K562 (cell line): ENCODE measurements around the gene MMD2. TPM values are rescaled to one million over a fixed set of nuclear protein-coding genes. Genes with fewer than 3 reads are reported as not detected.

Experiments used
- ATAC-seq: fragments of 200-7000 bp; cut with Tn5 transposase; 3 replicates; pipeline ENCODE4 v1.9.1; 2020; ENCODE audit warnings: moderate library complexity
- BruUV-seq: library from RNA; stranded (reverse); fragments of 400-500 nt; replicated peaks from 2 replicates; lab custom pipeline; 2021; lab: Mats Ljungman, UMichigan
- CTCF ChIA-PET: fragments of 300-600 bp; formaldehyde crosslinking; extraction: SDS; loops from one replicate; lab custom pipeline; 2021; ENCODE audit warnings: low intra/inter-chr PET ratio; lab: Yijun Ruan, JAX
- POLR2A ChIA-PET: fragments of 300-600, 350-650 bp; sonication (Branson Sonifier 250); formaldehyde crosslinking; extraction: SDS; loops from one replicate; lab custom pipeline; 2021; ENCODE audit warnings: antibody characterized with exemption, inconsistent platforms; lab: Yijun Ruan, JAX
- DNase-seq, 4 experiments: peaks; one replicate each; pipeline versions ENCODE4 v3.0.0 to v3.0.0-alpha.2; 2011 to 2018; ENCODE audit warnings: low spot score in 3 of 4, mixed read lengths in 3 of 4; ENCODE audit errors: extremely low read depth in 1 of 4
- FAIRE-seq: peaks from 2 replicates; lab custom pipeline; 2011; peaks lifted over from hg19 to GRCh38; lab: Jason Lieb, UNC
- H2AFZ ChIP-seq: 2 replicates; pipeline ENCODE4 v1.6.0; 2011; ENCODE audit warnings: low read depth, low read length, control low read depth, inconsistent platforms
- H3K27ac ChIP-seq: fragments of 200-600 bp; 3 replicates; pipeline ENCODE4 v1.8.0; 2011; ENCODE audit warnings: low read depth, mild to moderate bottlenecking, control low read depth, inconsistent platforms, low read length, moderate library complexity, mixed read lengths; ENCODE audit errors: extremely low read depth
- H3K27me3 ChIP-seq, 2 experiments: fragments of 300-600 bp in 1 of 2; 2 replicates in 1 of 2; 3 replicates in 1 of 2; pipeline versions ENCODE4 v1.6.0 to v1.8.0; 2011; ENCODE audit warnings: inconsistent platforms in 2 of 2, low read length in 2 of 2, mild to moderate bottlenecking in 1 of 2, mixed read lengths in 1 of 2, moderate library complexity in 1 of 2; ENCODE audit not compliant: control insufficient read depth in 2 of 2, insufficient read depth in 2 of 2
- H3K36me3 ChIP-seq: fragments of 300-600 bp; 3 replicates; pipeline ENCODE4 v1.8.0; 2011; ENCODE audit warnings: mild to moderate bottlenecking, low read length, inconsistent platforms; ENCODE audit not compliant: control insufficient read depth, insufficient read depth
- H3K4me1 ChIP-seq, 2 experiments: fragments of 200-600 bp in 1 of 2; replicated peaks in 1 of 2; 2 replicates in 1 of 2; 3 replicates in 1 of 2; pipeline versions ENCODE4 v1.5.1 to v1.8.0; 2011; ENCODE audit warnings: inconsistent platforms in 2 of 2, low read length in 2 of 2, mild to moderate bottlenecking in 1 of 2, mixed read lengths in 1 of 2, moderate library complexity in 1 of 2; ENCODE audit not compliant: control insufficient read depth in 2 of 2, insufficient read depth in 2 of 2
- H3K4me2 ChIP-seq: 2 replicates; pipeline ENCODE4 v1.6.1; 2011; ENCODE audit warnings: low read length, control low read depth, inconsistent platforms, mixed read lengths; ENCODE audit not compliant: insufficient read depth
- H3K4me3 ChIP-seq: fragments of 200-600 bp; sonication (generic), shearing (Covaris generic); 2 replicates; pipeline ENCODE4 v1.5.1; 2016; ENCODE audit warnings: control low read depth, inconsistent platforms
- H3K79me2 ChIP-seq: fragments of 200-600 bp; 3 replicates; pipeline ENCODE4 v1.8.0; 2011; ENCODE audit warnings: low read length, inconsistent platforms; ENCODE audit not compliant: control insufficient read depth, insufficient read depth
- H3K9ac ChIP-seq, 2 experiments: 2 replicates each; pipeline versions ENCODE4 v1.6.0 to v1.6.1; 2011; ENCODE audit warnings: low read depth in 2 of 2, low read length in 2 of 2, control low read depth in 1 of 2, inconsistent platforms in 1 of 2, mild to moderate bottlenecking in 1 of 2, mixed read lengths in 1 of 2; ENCODE audit not compliant: insufficient read depth in 1 of 2
- H3K9me1 ChIP-seq: one replicate; pipeline ENCODE4 v1.6.0; 2011; ENCODE audit warnings: inconsistent platforms, mild to moderate bottlenecking, low read length, moderate library complexity; ENCODE audit not compliant: control insufficient read depth, insufficient read depth
- H3K9me3 ChIP-seq: replicated peaks from 2 replicates; pipeline ENCODE4 v1.5.1; 2011; ENCODE audit warnings: low read depth, low read length, inconsistent platforms; ENCODE audit not compliant: control insufficient read depth, insufficient read depth
- H4K20me1 ChIP-seq: replicated peaks from 2 replicates; pipeline ENCODE4 v1.6.1; 2011; ENCODE audit warnings: low read length, inconsistent platforms, mixed read lengths; ENCODE audit not compliant: control insufficient read depth, insufficient read depth
- CLOCK ChIP-seq: fragments of 250-450 bp; sonication (Bioruptor Pico); IDR thresholded peaks from 2 replicates; pipeline ENCODE4 v1.4.0; 2020; ENCODE audit warnings: mild to moderate bottlenecking, moderate library complexity, borderline replicate concordance
- CREM ChIP-seq: IDR thresholded peaks from 2 replicates; pipeline ENCODE4 v1.6.1; 2014; ENCODE audit warnings: antibody characterized with exemption, low read depth
- FUS ChIP-seq: fragments of 200-400 bp; formaldehyde crosslinking; optimal IDR thresholded peaks from 2 replicates; pipeline ENCODE3; 2017; ENCODE audit warnings: low read depth, low read length
- HCFC1 ChIP-seq: IDR thresholded peaks from 2 replicates; pipeline ENCODE4 v1.6.1; 2012; ENCODE audit warnings: low read depth, low read length, improper control_type of control experiment
- MTA2 ChIP-seq: fragments of 450-650 bp; IDR thresholded peaks from 2 replicates; pipeline ENCODE4 v1.6.1; 2016; ENCODE audit warnings: low read depth
- TAF9B ChIP-seq: fragments of 450-650 bp; IDR thresholded peaks from 2 replicates; pipeline ENCODE4 v1.6.1; 2018; ENCODE audit warnings: mild to moderate bottlenecking; ENCODE audit not compliant: partially characterized antibody
- ZBTB8A ChIP-seq: fragments of 450-650 bp; IDR thresholded peaks from 2 replicates; pipeline ENCODE4 v1.6.1; 2018; ENCODE audit warnings: mild to moderate bottlenecking, moderate library complexity; ENCODE audit not compliant: partially characterized antibody
- ZHX1 ChIP-seq: fragments of 150-350 bp; conservative IDR thresholded peaks from 2 replicates; pipeline ENCODE4 v1.6.1; 2014; ENCODE audit warnings: low read length
- ZNF140 ChIP-seq: fragments of 250-450 bp; sonication (Bioruptor Pico); IDR thresholded peaks from 2 replicates; pipeline ENCODE4 v1.8.0; 2021; ENCODE audit warnings: moderate library complexity, mild to moderate bottlenecking, inconsistent platforms
- WGBS: fragments of 100-300 bp; shearing (Covaris generic); methylation state at CpG from one replicate; pipeline ENCODE4 v1.1.6; 2016; ENCODE audit warnings: low coverage, mixed read lengths; ENCODE audit not compliant: insufficient coverage; ENCODE audit errors: missing lambda C conversion rate; 5-methylcytosine and 5-hydroxymethylcytosine counted together
- in situ Hi-C: fragments of 300-500 bp; cut with MboI; formaldehyde crosslinking; loops from 4 replicates; pipeline ENCODE4 v1.15.0; 2018; ENCODE audit warnings: inconsistent platforms, mixed read lengths
- intact Hi-C: fragments of 100-400 bp; cut with micrococcal nuclease; formaldehyde crosslinking; loops from 2 replicates; pipeline ENCODE4 v1.14.2; 2022
- polyA plus RNA-seq, 8 experiments: library from polyadenylated mRNA; depleted of rRNA in 4 of 8; stranded (reverse) in 5 of 8; unstranded in 3 of 8; fragments of >200 nt; fragmentation: Nextera tagmentation in 2 of 8; fragmentation: Illumina TruSeq in 1 of 8; extraction: Ambion mirVana in 2 of 8; extraction: Trizol in 1 of 8; gene quantifications; 2 replicates each; pipeline versions ENCODE4 v1.2.1 to v1.2.3, GENCODE V29; 2011 to 2014; ENCODE audit warnings: inconsistent platforms in 1 of 8, missing spikeins in 1 of 8
- total RNA-seq, 7 experiments: library from RNA; depleted of rRNA in 6 of 7; stranded (reverse); fragments of >200 nt in 6 of 7; fragmentation: Illumina TruSeq in 2 of 7; extraction: Trizol in 2 of 7; gene quantifications; 2 replicates each; pipeline versions ENCODE4 v1.2.1 to v1.2.3, GENCODE V29; 2011 to 2021; ENCODE audit warnings: low replicate concordance in 1 of 7
- TF ChIP-seq, protein P1 (sequence below): sonication (generic); formaldehyde crosslinking; IDR thresholded peaks from 2 replicates; pipeline ENCODE4 v1.8.0; 2022; ENCODE audit warnings: mild to moderate bottlenecking, low read depth, missing genetic modification reagents
- TF ChIP-seq, protein P2 (sequence below): sonication (generic); formaldehyde crosslinking; IDR thresholded peaks from 2 replicates; pipeline ENCODE4 v1.8.1; 2022; ENCODE audit warnings: missing genetic modification reagents

Gene MMD2
- total and polyA plus RNA-seq, 9 of the 15 experiments (the other 6 are each of a cell fraction or from before 2014, with no cell fraction given) = not detected

DNA sequence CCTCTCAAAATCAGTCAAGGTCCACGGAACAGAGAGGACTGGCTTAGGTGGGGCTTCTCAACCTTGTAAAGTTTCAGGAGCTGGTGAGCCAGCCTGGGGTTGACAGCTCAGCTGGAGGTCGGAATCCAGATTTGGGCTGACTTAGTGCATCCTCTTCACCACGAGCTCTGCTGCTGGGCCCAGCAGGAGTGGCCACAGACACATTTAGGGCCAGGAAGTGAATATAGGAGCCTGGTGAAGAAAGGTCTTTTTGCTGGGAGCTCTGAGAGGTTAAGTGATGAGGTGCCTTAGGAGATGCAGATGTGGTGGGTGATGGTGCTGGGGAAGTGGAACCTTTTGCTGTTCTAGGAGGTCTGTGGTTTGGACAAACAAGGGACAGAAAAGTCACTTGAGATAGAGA lies 39.3 kb upstream of the MMD2 start:
- Histone ChIP-seq H4K20me1 (no peaks in the 10 kb centered on the region), H3K4me2 (no peak overlapping the region), H3K36me3 (peaks cover 65% of the 10 kb centered on the region; the same call in 2 of the 3 replicates), H2AFZ (no peak overlapping the region), H3K9me1 (no peaks in the 10 kb centered on the region), H3K27ac (no peak overlapping the region), H3K9me3 (no peaks in the 10 kb centered on the region), H3K79me2 (no peaks in the 10 kb centered on the region), H3K4me3 (no peak overlapping the region), H3K4me1 (no peaks in the 10 kb centered on the region), H3K9ac (no peak overlapping the region), H3K27me3 (no peaks in the 10 kb centered on the region)
- POLR2A ChIA-PET = interaction anchor here (1.4 kb wide), 1 partner anchor 10 kb away, joined by 5 read pairs; no protein-coding TSS in a partner anchor
- FAIRE-seq = no peak
- CTCF ChIA-PET = no interaction called here
- no TSS peak for BruUV-seq
- WGBS = 82% methylated on average over 3 of the region's 3 CpGs
- in situ Hi-C loops = no loop called here
- DNase-seq = no peak
- intact Hi-C loops = no loop called here
- no peak for ATAC-seq
- TF ChIP-seq, protein P1, sequence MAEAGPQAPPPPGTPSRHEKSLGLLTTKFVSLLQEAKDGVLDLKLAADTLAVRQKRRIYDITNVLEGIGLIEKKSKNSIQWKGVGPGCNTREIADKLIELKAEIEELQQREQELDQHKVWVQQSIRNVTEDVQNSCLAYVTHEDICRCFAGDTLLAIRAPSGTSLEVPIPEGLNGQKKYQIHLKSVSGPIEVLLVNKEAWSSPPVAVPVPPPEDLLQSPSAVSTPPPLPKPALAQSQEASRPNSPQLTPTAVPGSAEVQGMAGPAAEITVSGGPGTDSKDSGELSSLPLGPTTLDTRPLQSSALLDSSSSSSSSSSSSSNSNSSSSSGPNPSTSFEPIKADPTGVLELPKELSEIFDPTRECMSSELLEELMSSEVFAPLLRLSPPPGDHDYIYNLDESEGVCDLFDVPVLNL (CRISPR knock-in tag) = no peak
- TF ChIP-seq ZNF140 (CRISPR knock-in tag) (no peak), TAF9B (no peak), ZBTB8A (no peak), HCFC1 (no peak), CREM (no peak), CLOCK (CRISPR knock-in tag) (no peak), ZHX1 (no peak), MTA2 (no peak), FUS (no peak)
- TF ChIP-seq, protein P2, sequence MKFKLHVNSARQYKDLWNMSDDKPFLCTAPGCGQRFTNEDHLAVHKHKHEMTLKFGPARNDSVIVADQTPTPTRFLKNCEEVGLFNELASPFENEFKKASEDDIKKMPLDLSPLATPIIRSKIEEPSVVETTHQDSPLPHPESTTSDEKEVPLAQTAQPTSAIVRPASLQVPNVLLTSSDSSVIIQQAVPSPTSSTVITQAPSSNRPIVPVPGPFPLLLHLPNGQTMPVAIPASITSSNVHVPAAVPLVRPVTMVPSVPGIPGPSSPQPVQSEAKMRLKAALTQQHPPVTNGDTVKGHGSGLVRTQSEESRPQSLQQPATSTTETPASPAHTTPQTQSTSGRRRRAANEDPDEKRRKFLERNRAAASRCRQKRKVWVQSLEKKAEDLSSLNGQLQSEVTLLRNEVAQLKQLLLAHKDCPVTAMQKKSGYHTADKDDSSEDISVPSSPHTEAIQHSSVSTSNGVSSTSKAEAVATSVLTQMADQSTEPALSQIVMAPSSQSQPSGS (CRISPR knock-in tag) = no peak
